Measurements from ENCODE around the gene ZNF823. TPM values are rescaled to one million over a fixed set of nuclear protein-coding genes. Genes with fewer than 3 reads are reported as not detected.

ZNF823 gene
- polyA plus RNA-seq, 1 of the 3 experiments (the other 2 are of a cell fraction) = 1.5 TPM

DNA sequence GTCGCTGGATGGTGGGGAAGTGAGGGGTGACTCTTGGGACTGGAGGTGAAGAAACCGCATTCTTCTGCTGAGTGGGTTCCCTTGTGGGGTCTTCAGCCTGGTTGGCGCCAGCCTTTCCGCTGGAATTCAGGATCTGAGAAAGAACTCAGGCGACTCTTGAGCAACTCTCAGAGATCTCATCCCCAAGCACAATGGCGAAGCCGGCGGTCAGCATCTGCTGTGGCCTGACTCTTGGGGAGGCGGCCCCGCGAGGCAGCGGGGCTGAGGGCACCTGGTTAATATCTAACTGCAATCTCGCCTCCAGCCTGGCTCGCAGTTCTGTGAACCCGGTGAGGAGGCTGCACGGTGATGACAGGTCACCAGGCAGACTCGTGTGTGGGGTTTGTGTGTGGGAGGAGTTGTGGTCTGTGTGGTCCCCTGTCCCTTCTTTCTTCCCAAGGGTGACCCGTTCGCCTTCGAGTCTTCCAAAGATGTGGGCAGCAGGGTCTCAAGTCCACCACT is 28.9 kb upstream of the ZNF823 start:
- CTCF ChIA-PET = interaction anchor here (1.2 to 1.7 kb wide), 3 partner anchors 30 to 44 kb away, joined by 4 to 6 read pairs (median 5); partner anchors contain the start of gene ZNF491
- TF ChIP-seq, protein P1, sequence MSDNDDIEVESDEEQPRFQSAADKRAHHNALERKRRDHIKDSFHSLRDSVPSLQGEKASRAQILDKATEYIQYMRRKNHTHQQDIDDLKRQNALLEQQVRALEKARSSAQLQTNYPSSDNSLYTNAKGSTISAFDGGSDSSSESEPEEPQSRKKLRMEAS (IDR thresholded peaks at IDR 0.05; ENCODE audit: low read depth) = peak; percentile 28; the same call in 1 of the 2 replicates
- 0 out of 2 replicates have a peak, but pooled peaks have one; percentile 29 for TF ChIP-seq YY1 (IDR thresholded peaks at IDR 0.05; ENCODE audit: low read depth)
- no peak for TF ChIP-seq TCF12 (IDR thresholded peaks at IDR 0.05)
- peak; percentile 39; the same call in 1 of the 2 replicates for TF ChIP-seq GATA2 (CRISPR knock-in tag; IDR thresholded peaks at IDR 0.05)
- TF ChIP-seq MXI1 (IDR thresholded peaks at IDR 0.05; ENCODE audit: low read depth, low read length) = peak; percentile 48
- TF ChIP-seq RXRA (IDR thresholded peaks at IDR 0.05; ENCODE audit: borderline replicate concordance, low read depth) = no peak
- peak; percentile 57 for DNase-seq
- Histone ChIP-seq H3F3A (replicated peaks; ENCODE audit: insufficient read depth) (no peaks in the 10 kb centered on the region), H3K27me3 (ENCODE audit: insufficient read depth) (no peaks in the 10 kb centered on the region), H3K4me2 (peak overlapping the region; percentile 95), H3K4me1 (ENCODE audit: control insufficient read depth in 1 of 2, insufficient read depth in 2 of 2, low read depth in 1 of 2, low read length in 1 of 2) (peaks cover 0 to 10% of the 10 kb centered on the region in 2 experiments; a peak in 1 of 4 replicates), H3K36me3 (replicated peaks in 1 of 2; ENCODE audit: control insufficient read depth in 1 of 2, insufficient read depth in 2 of 2, low read length in 1 of 2) (peaks cover 0 to 3% of the 10 kb centered on the region in 2 experiments), H3K9me2 (no peaks in the 10 kb centered on the region), H3K4me3 (ENCODE audit: low read depth in 2 of 2, low read length in 1 of 2) (peak overlapping the region; percentile 72 to 90), H3K9ac (peak overlapping the region; percentile 94), H3K79me2 (ENCODE audit: insufficient read depth) (peaks cover 36% of the 10 kb centered on the region), H2AFZ (ENCODE audit: low read depth) (peak overlapping the region; percentile 99; the same call in 1 of the 2 replicates), H4K20me1 (ENCODE audit: insufficient read depth) (no peaks in the 10 kb centered on the region), H3K27ac (ENCODE audit: low read depth in 2 of 2, low read length in 1 of 2) (peak overlapping the region; percentile 66 to 77; a peak in 3 of 4 replicates), H3K9me3 (no peaks in the 10 kb centered on the region)
- POLR2A ChIA-PET = no interaction called here
- WGBS (ENCODE audit: low lambda C conversion rate) = 7% methylated on average over 5 of the region's 20 CpGs

DNA sequence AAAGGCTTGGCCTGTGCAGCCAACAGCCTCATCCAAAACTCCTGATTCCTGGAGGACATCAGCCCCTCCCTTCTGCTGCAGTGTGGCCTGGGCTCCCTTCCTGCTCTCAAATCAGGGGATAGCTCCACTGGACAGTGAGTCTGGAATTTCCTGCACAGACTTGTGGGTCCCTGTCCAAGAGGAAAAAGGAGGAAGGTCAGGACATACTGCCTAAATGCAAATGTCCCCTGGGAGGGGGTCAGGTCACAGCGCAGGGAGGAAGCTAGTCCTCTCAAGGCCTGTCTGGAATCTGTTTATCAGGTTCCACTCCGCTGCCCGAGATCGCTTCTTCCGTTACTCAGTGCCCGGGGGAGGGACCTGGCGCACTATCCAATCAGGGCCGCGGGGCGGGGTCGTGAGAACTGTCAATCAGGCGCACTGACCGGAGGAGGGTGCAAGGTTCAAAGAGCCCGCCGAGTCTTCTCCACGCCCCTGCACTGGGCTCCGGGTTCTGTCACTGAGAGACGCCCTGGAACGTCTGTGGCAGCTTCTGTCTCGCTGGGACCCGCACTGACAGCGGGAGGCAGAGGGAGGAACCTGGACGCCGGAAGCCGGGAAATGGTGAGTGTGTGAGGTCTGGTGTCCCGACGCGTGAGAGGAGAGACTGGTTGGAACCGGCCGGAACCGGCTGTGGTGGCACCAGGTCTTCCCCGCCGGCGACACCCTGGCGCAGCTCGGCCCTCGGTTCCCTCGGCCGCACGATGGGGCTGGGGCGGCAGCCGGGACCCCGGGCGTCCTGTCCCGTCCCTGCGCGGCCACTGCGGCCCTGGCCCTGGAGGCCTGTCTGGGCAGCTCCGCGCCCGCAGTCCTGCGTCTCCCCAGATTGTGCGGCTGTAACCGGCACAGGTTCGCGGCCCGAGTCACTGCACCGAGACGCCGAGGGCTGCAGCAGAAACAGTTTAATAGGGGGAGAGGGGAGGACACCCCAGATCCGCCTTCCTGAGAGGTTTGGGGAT is 28.1 kb upstream of the ZNF823 start, which contains the start of gene ZNF441:
TSS of gene ZNF441 (plus strand) at position 404 of the 995 bp plus-strand sequence. CDS start at position 598, 194 bp downstream.
- 2% methylated on average over 25 of the region's 61 CpGs for WGBS (ENCODE audit: low lambda C conversion rate)
- peaks cover 36% of the 10 kb centered on the region for H3K79me2 ChIP-seq (ENCODE audit: insufficient read depth)
- H2AFZ ChIP-seq (ENCODE audit: low read depth) = peak within 1 kb of the TSS; percentile 99
- no peaks in the 10 kb centered on the region for H3F3A ChIP-seq (replicated peaks; ENCODE audit: insufficient read depth)
- H3K9ac ChIP-seq = peak within 1 kb of the TSS; percentile 94
- H3K4me3 ChIP-seq (ENCODE audit: low read depth in 2 of 2, low read length in 1 of 2) = peak within 1 kb of the TSS; percentile 72 to 90
- peak; percentile 96 for DNase-seq
- H3K9me3 ChIP-seq = no peaks in the 10 kb centered on the region
- no peaks in the 10 kb centered on the region for H3K9me2 ChIP-seq
- H3K36me3 ChIP-seq (replicated peaks in 1 of 2; ENCODE audit: control insufficient read depth in 1 of 2, insufficient read depth in 2 of 2, low read length in 1 of 2) = peaks cover 0 to 3% of the 10 kb centered on the region in 2 experiments
- H3K4me2 ChIP-seq = peak within 1 kb of the TSS; percentile 95
- peak within 1 kb of the TSS; percentile 66 to 90 for H3K27ac ChIP-seq (ENCODE audit: low read depth in 2 of 2, low read length in 1 of 2)
- no peaks in the 10 kb centered on the region for H3K27me3 ChIP-seq (ENCODE audit: insufficient read depth)
- no peaks in the 10 kb centered on the region for H4K20me1 ChIP-seq (ENCODE audit: insufficient read depth)
- ChIA-PET CTCF (interaction anchor here (0.9 to 1.7 kb wide), 5 partner anchors 30 to 73 kb away, joined by 3 to 6 read pairs (median 4); partner anchors contain the start of gene ZNF491), POLR2A (interaction anchor here (0.6 to 1.1 kb wide), 7 partner anchors 19 to 428 kb away, joined by 3 to 7 read pairs (median 4); partner anchors contain the start of gene ZNF440)
- peaks cover 0 to 10% of the 10 kb centered on the region in 2 experiments; a peak in 1 of 4 replicates for H3K4me1 ChIP-seq (ENCODE audit: control insufficient read depth in 1 of 2, insufficient read depth in 2 of 2, low read depth in 1 of 2, low read length in 1 of 2)
- TF ChIP-seq FOXM1 (IDR thresholded peaks at IDR 0.05; ENCODE audit: low read depth) (no peak), TCF12 (IDR thresholded peaks at IDR 0.05) (peak; percentile 10; the same call in 1 of the 2 replicates), TEAD4 (IDR thresholded peaks at IDR 0.05; ENCODE audit: borderline replicate concordance, insufficient read depth) (no peak), SMC3 (IDR thresholded peaks at IDR 0.05; ENCODE audit: low read depth, low read length) (0 out of 2 replicates have a peak, but pooled peaks have one; percentile 12), RCOR1 (IDR thresholded peaks at IDR 0.05; ENCODE audit: low read length) (no peak), RFX5 (IDR thresholded peaks at IDR 0.05; ENCODE audit: low read length) (no peak), FOSL2 (IDR thresholded peaks at IDR 0.05; ENCODE audit: borderline replicate concordance, low read depth) (no peak), MEF2A (IDR thresholded peaks at IDR 0.05; ENCODE audit: borderline replicate concordance, low read depth) (no peak), GATA2 (CRISPR knock-in tag; IDR thresholded peaks at IDR 0.05) (no peak), MXI1 (IDR thresholded peaks at IDR 0.05; ENCODE audit: low read depth, low read length) (peak; percentile 95), CHD2 (IDR thresholded peaks at IDR 0.05; ENCODE audit: low read length, partially characterized antibody) (peak; percentile 77)
- TF ChIP-seq, protein P2, sequence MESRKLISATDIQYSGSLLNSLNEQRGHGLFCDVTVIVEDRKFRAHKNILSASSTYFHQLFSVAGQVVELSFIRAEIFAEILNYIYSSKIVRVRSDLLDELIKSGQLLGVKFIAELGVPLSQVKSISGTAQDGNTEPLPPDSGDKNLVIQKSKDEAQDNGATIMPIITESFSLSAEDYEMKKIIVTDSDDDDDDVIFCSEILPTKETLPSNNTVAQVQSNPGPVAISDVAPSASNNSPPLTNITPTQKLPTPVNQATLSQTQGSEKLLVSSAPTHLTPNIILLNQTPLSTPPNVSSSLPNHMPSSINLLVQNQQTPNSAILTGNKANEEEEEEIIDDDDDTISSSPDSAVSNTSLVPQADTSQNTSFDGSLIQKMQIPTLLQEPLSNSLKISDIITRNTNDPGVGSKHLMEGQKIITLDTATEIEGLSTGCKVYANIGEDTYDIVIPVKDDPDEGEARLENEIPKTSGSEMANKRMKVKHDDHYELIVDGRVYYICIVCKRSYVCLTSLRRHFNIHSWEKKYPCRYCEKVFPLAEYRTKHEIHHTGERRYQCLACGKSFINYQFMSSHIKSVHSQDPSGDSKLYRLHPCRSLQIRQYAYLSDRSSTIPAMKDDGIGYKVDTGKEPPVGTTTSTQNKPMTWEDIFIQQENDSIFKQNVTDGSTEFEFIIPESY (IDR thresholded peaks at IDR 0.05; ENCODE audit: borderline replicate concordance, low read depth) = no peak
- TF ChIP-seq, protein P3, sequence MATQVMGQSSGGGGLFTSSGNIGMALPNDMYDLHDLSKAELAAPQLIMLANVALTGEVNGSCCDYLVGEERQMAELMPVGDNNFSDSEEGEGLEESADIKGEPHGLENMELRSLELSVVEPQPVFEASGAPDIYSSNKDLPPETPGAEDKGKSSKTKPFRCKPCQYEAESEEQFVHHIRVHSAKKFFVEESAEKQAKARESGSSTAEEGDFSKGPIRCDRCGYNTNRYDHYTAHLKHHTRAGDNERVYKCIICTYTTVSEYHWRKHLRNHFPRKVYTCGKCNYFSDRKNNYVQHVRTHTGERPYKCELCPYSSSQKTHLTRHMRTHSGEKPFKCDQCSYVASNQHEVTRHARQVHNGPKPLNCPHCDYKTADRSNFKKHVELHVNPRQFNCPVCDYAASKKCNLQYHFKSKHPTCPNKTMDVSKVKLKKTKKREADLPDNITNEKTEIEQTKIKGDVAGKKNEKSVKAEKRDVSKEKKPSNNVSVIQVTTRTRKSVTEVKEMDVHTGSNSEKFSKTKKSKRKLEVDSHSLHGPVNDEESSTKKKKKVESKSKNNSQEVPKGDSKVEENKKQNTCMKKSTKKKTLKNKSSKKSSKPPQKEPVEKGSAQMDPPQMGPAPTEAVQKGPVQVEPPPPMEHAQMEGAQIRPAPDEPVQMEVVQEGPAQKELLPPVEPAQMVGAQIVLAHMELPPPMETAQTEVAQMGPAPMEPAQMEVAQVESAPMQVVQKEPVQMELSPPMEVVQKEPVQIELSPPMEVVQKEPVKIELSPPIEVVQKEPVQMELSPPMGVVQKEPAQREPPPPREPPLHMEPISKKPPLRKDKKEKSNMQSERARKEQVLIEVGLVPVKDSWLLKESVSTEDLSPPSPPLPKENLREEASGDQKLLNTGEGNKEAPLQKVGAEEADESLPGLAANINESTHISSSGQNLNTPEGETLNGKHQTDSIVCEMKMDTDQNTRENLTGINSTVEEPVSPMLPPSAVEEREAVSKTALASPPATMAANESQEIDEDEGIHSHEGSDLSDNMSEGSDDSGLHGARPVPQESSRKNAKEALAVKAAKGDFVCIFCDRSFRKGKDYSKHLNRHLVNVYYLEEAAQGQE (IDR thresholded peaks at IDR 0.05; ENCODE audit: low read depth, low read length) = no peak
- TF ChIP-seq, protein P4, sequence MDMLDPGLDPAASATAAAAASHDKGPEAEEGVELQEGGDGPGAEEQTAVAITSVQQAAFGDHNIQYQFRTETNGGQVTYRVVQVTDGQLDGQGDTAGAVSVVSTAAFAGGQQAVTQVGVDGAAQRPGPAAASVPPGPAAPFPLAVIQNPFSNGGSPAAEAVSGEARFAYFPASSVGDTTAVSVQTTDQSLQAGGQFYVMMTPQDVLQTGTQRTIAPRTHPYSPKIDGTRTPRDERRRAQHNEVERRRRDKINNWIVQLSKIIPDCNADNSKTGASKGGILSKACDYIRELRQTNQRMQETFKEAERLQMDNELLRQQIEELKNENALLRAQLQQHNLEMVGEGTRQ (IDR thresholded peaks at IDR 0.05; ENCODE audit: borderline replicate concordance, low read depth, low read length) = no peak
